ENCODE data around the gene PLSCR3.
A peak's percentile ranks its signal among the peaks of the same experiment; 100 is the strongest.

Gene PLSCR3

GRCh38 chr17:7431231-7431630 is 36.9 kb upstream of the PLSCR3 start:
- Histone ChIP-seq H4K8ac (ENCODE audit: low read depth, low read length) (no peak overlapping the region), H2BK15ac (ENCODE audit: low read length) (no peak overlapping the region), H2BK5ac (ENCODE audit: low read length) (no peak overlapping the region), H3K14ac (ENCODE audit: low read length) (no peak overlapping the region), H3K9ac (ENCODE audit: low read depth, low read length, poor library complexity) (no peak overlapping the region), H2BK120ac (ENCODE audit: low read depth, low read length) (no peak overlapping the region), H3K36me3 (replicated peaks in 1 of 2; ENCODE audit: control insufficient read depth in 2 of 2, insufficient read depth in 2 of 2, low read length in 2 of 2) (no peaks in the 10 kb centered on the region), H3K18ac (ENCODE audit: low read length) (no peak overlapping the region), H2AFZ (ENCODE audit: low read length) (no peak overlapping the region), H3K27ac (replicated peaks; ENCODE audit: low read length) (no peak overlapping the region), H3K27me3 (ENCODE audit: control insufficient read depth in 3 of 3, insufficient read depth in 3 of 3, low read depth in 1 of 3, low read length in 3 of 3) (peaks cover 8 to 10% (median 10%) of the 10 kb centered on the region in 3 experiments), H3K4me2 (ENCODE audit: insufficient read depth, low read length, poor library complexity, severe bottlenecking) (no peak overlapping the region), H2BK12ac (ENCODE audit: low read length) (no peak overlapping the region), H3K4ac (ENCODE audit: low read length) (no peak overlapping the region), H2AK5ac (ENCODE audit: low read depth, low read length) (no peak overlapping the region), H3K4me1 (ENCODE audit: control insufficient read depth in 2 of 2, insufficient read depth in 1 of 2, low read depth in 1 of 2, low read length in 2 of 2) (peaks cover 3 to 6% of the 10 kb centered on the region in 2 donors), H3K9me3 (replicated peaks in 1 of 2; ENCODE audit: control insufficient read depth in 2 of 2, insufficient read depth in 1 of 2, low read depth in 1 of 2, low read length in 2 of 2) (peaks cover 0 to under 1% of the 10 kb centered on the region in 2 donors), H3K23ac (ENCODE audit: low read depth, low read length, poor library complexity) (no peak overlapping the region), H3K79me1 (ENCODE audit: low read depth, low read length) (peaks cover 1% of the 10 kb centered on the region), H3K4me3 (ENCODE audit: low read length in 2 of 2) (no peak overlapping the region), H4K91ac (ENCODE audit: low read depth, low read length, poor library complexity) (no peak overlapping the region)
- no peak for DNase-seq (ENCODE audit: low spot score)
- WGBS, 2 donors (ENCODE audit: extremely low coverage in 2 of 2, insufficient read length in 2 of 2, insufficient replicate concordance in 1 of 2): no CpG with 5 or more reads among the region's 1 CpG

- Histone ChIP-seq H4K91ac (ENCODE audit: low read depth, low read length, poor library complexity) (no peak overlapping the region), H3K18ac (ENCODE audit: low read length) (no peak overlapping the region), H3K27ac (replicated peaks; ENCODE audit: low read length) (no peak overlapping the region), H3K79me1 (ENCODE audit: low read depth, low read length) (peaks cover 3% of the 10 kb centered on the region), H2BK120ac (ENCODE audit: low read depth, low read length) (no peak overlapping the region), H3K9me3 (replicated peaks in 1 of 2; ENCODE audit: control insufficient read depth in 2 of 2, insufficient read depth in 1 of 2, low read depth in 1 of 2, low read length in 2 of 2) (no peaks in the 10 kb centered on the region), H3K4ac (ENCODE audit: low read length) (no peak overlapping the region), H3K36me3 (replicated peaks in 1 of 2; ENCODE audit: control insufficient read depth in 2 of 2, insufficient read depth in 2 of 2, low read length in 2 of 2) (no peaks in the 10 kb centered on the region), H3K27me3 (ENCODE audit: control insufficient read depth in 3 of 3, insufficient read depth in 3 of 3, low read depth in 1 of 3, low read length in 3 of 3) (no peaks in the 10 kb centered on the region), H3K4me2 (ENCODE audit: insufficient read depth, low read length, poor library complexity, severe bottlenecking) (no peak overlapping the region), H3K9ac (ENCODE audit: low read depth, low read length, poor library complexity) (no peak overlapping the region), H2AK5ac (ENCODE audit: low read depth, low read length) (peak overlapping the region; percentile 94), H3K4me1 (ENCODE audit: control insufficient read depth in 2 of 2, insufficient read depth in 1 of 2, low read depth in 1 of 2, low read length in 2 of 2) (no peaks in the 10 kb centered on the region), H2AFZ (ENCODE audit: low read length) (no peak overlapping the region), H2BK15ac (ENCODE audit: low read length) (no peak overlapping the region), H3K23ac (ENCODE audit: low read depth, low read length, poor library complexity) (peak overlapping the region; percentile 85), H3K14ac (ENCODE audit: low read length) (no peak overlapping the region), H3K4me3 (ENCODE audit: low read length in 2 of 2) (no peak overlapping the region), H4K8ac (ENCODE audit: low read depth, low read length) (peak overlapping the region; percentile 43), H2BK12ac (ENCODE audit: low read length) (peak overlapping the region; percentile 63), H2BK5ac (ENCODE audit: low read length) (peak overlapping the region; percentile 13)
- WGBS, 2 donors (ENCODE audit: extremely low coverage in 2 of 2, insufficient read length in 2 of 2, insufficient replicate concordance in 1 of 2): no CpG with 5 or more reads among the region's 10 CpGs
- no peak for DNase-seq (ENCODE audit: low spot score)
Observed at GRCh38 chr17:7429722-7430121, 35.4 kb upstream of the PLSCR3 start.

GRCh38 chr17:7428557-7428956 is 34.2 kb upstream of the PLSCR3 start, which contains the start of gene SPEM3:
Gene SPEM3 (plus strand): TSS chr17:7428857. CDS start chr17:7428903, 46 bp downstream.
- Histone ChIP-seq H3K36me3 (replicated peaks in 1 of 2; ENCODE audit: control insufficient read depth in 2 of 2, insufficient read depth in 2 of 2, low read length in 2 of 2) (no peaks in the 10 kb centered on the region), H3K4me1 (ENCODE audit: control insufficient read depth in 2 of 2, insufficient read depth in 1 of 2, low read depth in 1 of 2, low read length in 2 of 2) (no peaks in the 10 kb centered on the region), H3K9me3 (replicated peaks in 1 of 2; ENCODE audit: control insufficient read depth in 2 of 2, insufficient read depth in 1 of 2, low read depth in 1 of 2, low read length in 2 of 2) (no peaks in the 10 kb centered on the region), H2AK5ac (ENCODE audit: low read depth, low read length) (peak within 1 kb of the TSS; percentile 97), H2BK5ac (ENCODE audit: low read length) (peak within 1 kb of the TSS; percentile 79), H3K4me3 (ENCODE audit: low read length in 2 of 2) (peak within 1 kb of the TSS in 1 of 2 donors; percentile 44), H3K79me1 (ENCODE audit: low read depth, low read length) (peaks cover 3% of the 10 kb centered on the region), H2BK15ac (ENCODE audit: low read length) (peak within 1 kb of the TSS; percentile 87), H3K9ac (ENCODE audit: low read depth, low read length, poor library complexity) (no peak within 1 kb of the TSS), H3K14ac (ENCODE audit: low read length) (no peak within 1 kb of the TSS), H4K91ac (ENCODE audit: low read depth, low read length, poor library complexity) (peak within 1 kb of the TSS; percentile 22), H3K23ac (ENCODE audit: low read depth, low read length, poor library complexity) (no peak within 1 kb of the TSS), H2BK120ac (ENCODE audit: low read depth, low read length) (no peak within 1 kb of the TSS), H4K8ac (ENCODE audit: low read depth, low read length) (no peak within 1 kb of the TSS), H2AFZ (ENCODE audit: low read length) (no peak within 1 kb of the TSS), H2BK12ac (ENCODE audit: low read length) (peak within 1 kb of the TSS; percentile 63), H3K4ac (ENCODE audit: low read length) (no peak within 1 kb of the TSS), H3K27me3 (ENCODE audit: control insufficient read depth in 3 of 3, insufficient read depth in 3 of 3, low read depth in 1 of 3, low read length in 3 of 3) (no peaks in the 10 kb centered on the region), H3K27ac (replicated peaks; ENCODE audit: low read length) (no peak within 1 kb of the TSS), H3K4me2 (ENCODE audit: insufficient read depth, low read length, poor library complexity, severe bottlenecking) (no peak within 1 kb of the TSS), H3K18ac (ENCODE audit: low read length) (no peak within 1 kb of the TSS)
- WGBS, 2 donors (ENCODE audit: extremely low coverage in 2 of 2, insufficient read length in 2 of 2, insufficient replicate concordance in 1 of 2): no CpG with 5 or more reads among the region's 5 CpGs
- no peak for DNase-seq (ENCODE audit: low spot score)

- WGBS, 2 donors (ENCODE audit: extremely low coverage in 2 of 2, insufficient read length in 2 of 2, insufficient replicate concordance in 1 of 2): no CpG with 5 or more reads among the region's 7 CpGs
- no peak for DNase-seq (ENCODE audit: low spot score)
- H3K27ac ChIP-seq (replicated peaks; ENCODE audit: low read length): no peak overlapping the region
- H3K4ac ChIP-seq (ENCODE audit: low read length): no peak overlapping the region
- no peak overlapping the region for H4K8ac ChIP-seq (ENCODE audit: low read depth, low read length)
- H3K36me3 ChIP-seq (replicated peaks in 1 of 2; ENCODE audit: control insufficient read depth in 2 of 2, insufficient read depth in 2 of 2, low read length in 2 of 2): no peaks in the 10 kb centered on the region
- peak overlapping the region; percentile 63 for H3K14ac ChIP-seq (ENCODE audit: low read length)
- H3K9me3 ChIP-seq (replicated peaks in 1 of 2; ENCODE audit: control insufficient read depth in 2 of 2, insufficient read depth in 1 of 2, low read depth in 1 of 2, low read length in 2 of 2): no peaks in the 10 kb centered on the region
- no peak overlapping the region for H3K4me3 ChIP-seq (ENCODE audit: low read length in 2 of 2)
- H3K23ac ChIP-seq (ENCODE audit: low read depth, low read length, poor library complexity): no peak overlapping the region
- H2BK15ac ChIP-seq (ENCODE audit: low read length): peak overlapping the region; percentile 87
- H2BK120ac ChIP-seq (ENCODE audit: low read depth, low read length): no peak overlapping the region
- no peaks in the 10 kb centered on the region for H3K4me1 ChIP-seq (ENCODE audit: control insufficient read depth in 2 of 2, insufficient read depth in 1 of 2, low read depth in 1 of 2, low read length in 2 of 2)
- H3K79me1 ChIP-seq (ENCODE audit: low read depth, low read length): peaks cover 3% of the 10 kb centered on the region
- peak overlapping the region; percentile 42 for H2BK12ac ChIP-seq (ENCODE audit: low read length)
- no peak overlapping the region for H2AFZ ChIP-seq (ENCODE audit: low read length)
- H3K27me3 ChIP-seq (ENCODE audit: control insufficient read depth in 3 of 3, insufficient read depth in 3 of 3, low read depth in 1 of 3, low read length in 3 of 3): no peaks in the 10 kb centered on the region
- no peak overlapping the region for H3K9ac ChIP-seq (ENCODE audit: low read depth, low read length, poor library complexity)
- H4K91ac ChIP-seq (ENCODE audit: low read depth, low read length, poor library complexity): no peak overlapping the region
- peak overlapping the region; percentile 79 for H2BK5ac ChIP-seq (ENCODE audit: low read length)
- H2AK5ac ChIP-seq (ENCODE audit: low read depth, low read length): peak overlapping the region; percentile 97
- no peak overlapping the region for H3K4me2 ChIP-seq (ENCODE audit: insufficient read depth, low read length, poor library complexity, severe bottlenecking)
- H3K18ac ChIP-seq (ENCODE audit: low read length): peak overlapping the region; percentile 65
Observed at GRCh38 chr17:7427549-7427948, 33.2 kb upstream of the PLSCR3 start.

All from neuronal stem cell (in vitro differentiated cells).